ENCODE data around the gene NFASC. TPM values are rescaled to one million over a fixed set of nuclear protein-coding genes. Genes with fewer than 3 reads are reported as not detected.
A peak's percentile ranks its signal among the peaks of the same experiment; 100 is the strongest.

Gene NFASC
- total RNA-seq, 1 donor from 2014 or later: 1.6 TPM

- Histone ChIP-seq H3K4me3 (ENCODE audit: low read length in 3 of 3) (no peak overlapping the region), H3K4me1 (ENCODE audit: control insufficient read depth in 3 of 3, insufficient read depth in 3 of 3, low read length in 3 of 3) (no peaks in the 10 kb centered on the region), H3K9ac (ENCODE audit: low read depth in 1 of 3, low read length in 3 of 3) (no peak overlapping the region), H3K27me3 (ENCODE audit: control insufficient read depth in 3 of 3, insufficient read depth in 3 of 3, low read length in 3 of 3) (peaks cover 8 to 22% (median 19%) of the 10 kb centered on the region in 3 donors), H3K9me3 (ENCODE audit: control insufficient read depth in 3 of 3, low read length in 3 of 3) (no peaks in the 10 kb centered on the region), H3K36me3 (ENCODE audit: control insufficient read depth in 3 of 3, insufficient read depth in 3 of 3, low read length in 3 of 3) (no peaks in the 10 kb centered on the region), H3K27ac (ENCODE audit: low read depth, low read length) (no peak overlapping the region)
Observed at GRCh38 chr1:205038132-205038786, 167.6 kb downstream of the NFASC start.

- Histone ChIP-seq H3K36me3 (ENCODE audit: control insufficient read depth in 3 of 3, insufficient read depth in 3 of 3, low read length in 3 of 3) (no peaks in the 10 kb centered on the region), H3K9me3 (ENCODE audit: control insufficient read depth in 3 of 3, low read length in 3 of 3) (no peaks in the 10 kb centered on the region), H3K27ac (ENCODE audit: low read depth, low read length) (no peak overlapping the region), H3K27me3 (ENCODE audit: control insufficient read depth in 3 of 3, insufficient read depth in 3 of 3, low read length in 3 of 3) (peaks cover 35 to 50% (median 47%) of the 10 kb centered on the region in 3 donors), H3K4me1 (ENCODE audit: control insufficient read depth in 3 of 3, insufficient read depth in 3 of 3, low read length in 3 of 3) (no peaks in the 10 kb centered on the region), H3K4me3 (ENCODE audit: low read length in 3 of 3) (no peak overlapping the region), H3K9ac (ENCODE audit: low read depth in 1 of 3, low read length in 3 of 3) (no peak overlapping the region)
Observed at GRCh38 chr1:205041001-205041715, 170.5 kb downstream of the NFASC start.

GRCh38 chr1:205041998-205042910 lies 171.6 kb downstream of the NFASC start:
- no peak overlapping the region for H3K27ac ChIP-seq (ENCODE audit: low read depth, low read length)
- no peak overlapping the region for H3K9ac ChIP-seq (ENCODE audit: low read depth in 1 of 3, low read length in 3 of 3)
- H3K4me1 ChIP-seq (ENCODE audit: control insufficient read depth in 3 of 3, insufficient read depth in 3 of 3, low read length in 3 of 3): no peaks in the 10 kb centered on the region
- no peaks in the 10 kb centered on the region for H3K36me3 ChIP-seq (ENCODE audit: control insufficient read depth in 3 of 3, insufficient read depth in 3 of 3, low read length in 3 of 3)
- no peaks in the 10 kb centered on the region for H3K9me3 ChIP-seq (ENCODE audit: control insufficient read depth in 3 of 3, low read length in 3 of 3)
- no peak overlapping the region for H3K4me3 ChIP-seq (ENCODE audit: low read length in 3 of 3)
- peaks cover 46 to 61% (median 58%) of the 10 kb centered on the region in 3 donors for H3K27me3 ChIP-seq (ENCODE audit: control insufficient read depth in 3 of 3, insufficient read depth in 3 of 3, low read length in 3 of 3)

GRCh38 chr1:205042911-205043806 lies 172.5 kb downstream of the NFASC start, which contains the start of gene CNTN2:
TSS of gene CNTN2 (plus strand) at chr1:205043212. CDS start at chr1:205053186, 9,974 bp downstream.
- Histone ChIP-seq H3K9me3 (ENCODE audit: control insufficient read depth in 3 of 3, low read length in 3 of 3) (no peaks in the 10 kb centered on the region), H3K4me1 (ENCODE audit: control insufficient read depth in 3 of 3, insufficient read depth in 3 of 3, low read length in 3 of 3) (no peaks in the 10 kb centered on the region), H3K36me3 (ENCODE audit: control insufficient read depth in 3 of 3, insufficient read depth in 3 of 3, low read length in 3 of 3) (no peaks in the 10 kb centered on the region), H3K4me3 (ENCODE audit: low read length in 3 of 3) (no peak within 1 kb of the TSS), H3K27ac (ENCODE audit: low read depth, low read length) (no peak within 1 kb of the TSS), H3K9ac (ENCODE audit: low read depth in 1 of 3, low read length in 3 of 3) (peak within 1 kb of the TSS in 1 of 3 donors; percentile 16), H3K27me3 (ENCODE audit: control insufficient read depth in 3 of 3, insufficient read depth in 3 of 3, low read length in 3 of 3) (peaks cover 50 to 66% (median 64%) of the 10 kb centered on the region in 3 donors)

- H3K9me3 ChIP-seq (ENCODE audit: control insufficient read depth in 3 of 3, low read length in 3 of 3): no peaks in the 10 kb centered on the region
- H3K9ac ChIP-seq (ENCODE audit: low read depth in 1 of 3, low read length in 3 of 3): no peak overlapping the region
- H3K27ac ChIP-seq (ENCODE audit: low read depth, low read length): no peak overlapping the region
- peaks cover 56 to 72% (median 70%) of the 10 kb centered on the region in 3 donors for H3K27me3 ChIP-seq (ENCODE audit: control insufficient read depth in 3 of 3, insufficient read depth in 3 of 3, low read length in 3 of 3)
- no peaks in the 10 kb centered on the region for H3K4me1 ChIP-seq (ENCODE audit: control insufficient read depth in 3 of 3, insufficient read depth in 3 of 3, low read length in 3 of 3)
- H3K4me3 ChIP-seq (ENCODE audit: low read length in 3 of 3): no peak overlapping the region
- H3K36me3 ChIP-seq (ENCODE audit: control insufficient read depth in 3 of 3, insufficient read depth in 3 of 3, low read length in 3 of 3): no peaks in the 10 kb centered on the region
Observed at GRCh38 chr1:205043866-205044265, 173.2 kb downstream of the NFASC start.

- H3K4me1 ChIP-seq (ENCODE audit: control insufficient read depth in 3 of 3, insufficient read depth in 3 of 3, low read length in 3 of 3): no peaks in the 10 kb centered on the region
- no peak overlapping the region for H3K9ac ChIP-seq (ENCODE audit: low read depth in 1 of 3, low read length in 3 of 3)
- no peaks in the 10 kb centered on the region for H3K9me3 ChIP-seq (ENCODE audit: control insufficient read depth in 3 of 3, low read length in 3 of 3)
- H3K27ac ChIP-seq (ENCODE audit: low read depth, low read length): no peak overlapping the region
- H3K36me3 ChIP-seq (ENCODE audit: control insufficient read depth in 3 of 3, insufficient read depth in 3 of 3, low read length in 3 of 3): no peaks in the 10 kb centered on the region
- no peak overlapping the region for H3K4me3 ChIP-seq (ENCODE audit: low read length in 3 of 3)
- H3K27me3 ChIP-seq (ENCODE audit: control insufficient read depth in 3 of 3, insufficient read depth in 3 of 3, low read length in 3 of 3): peaks cover 57 to 81% (median 76%) of the 10 kb centered on the region in 3 donors
Observed at GRCh38 chr1:205044741-205045140, 174.1 kb downstream of the NFASC start.

GRCh38 chr1:205045146-205045545 lies 174.5 kb downstream of the NFASC start:
- H3K27me3 ChIP-seq (ENCODE audit: control insufficient read depth in 3 of 3, insufficient read depth in 3 of 3, low read length in 3 of 3): peaks cover 57 to 81% (median 76%) of the 10 kb centered on the region in 3 donors
- no peaks in the 10 kb centered on the region for H3K36me3 ChIP-seq (ENCODE audit: control insufficient read depth in 3 of 3, insufficient read depth in 3 of 3, low read length in 3 of 3)
- H3K4me3 ChIP-seq (ENCODE audit: low read length in 3 of 3): no peak overlapping the region
- no peak overlapping the region for H3K27ac ChIP-seq (ENCODE audit: low read depth, low read length)
- no peaks in the 10 kb centered on the region for H3K4me1 ChIP-seq (ENCODE audit: control insufficient read depth in 3 of 3, insufficient read depth in 3 of 3, low read length in 3 of 3)
- H3K9me3 ChIP-seq (ENCODE audit: control insufficient read depth in 3 of 3, low read length in 3 of 3): no peaks in the 10 kb centered on the region
- H3K9ac ChIP-seq (ENCODE audit: low read depth in 1 of 3, low read length in 3 of 3): no peak overlapping the region

GRCh38 chr1:205046870-205047269 lies 176.2 kb downstream of the NFASC start:
- no peaks in the 10 kb centered on the region for H3K36me3 ChIP-seq (ENCODE audit: control insufficient read depth in 3 of 3, insufficient read depth in 3 of 3, low read length in 3 of 3)
- peaks cover 55 to 68% (median 68%) of the 10 kb centered on the region in 3 donors for H3K27me3 ChIP-seq (ENCODE audit: control insufficient read depth in 3 of 3, insufficient read depth in 3 of 3, low read length in 3 of 3)
- no peak overlapping the region for H3K9ac ChIP-seq (ENCODE audit: low read depth in 1 of 3, low read length in 3 of 3)
- no peaks in the 10 kb centered on the region for H3K4me1 ChIP-seq (ENCODE audit: control insufficient read depth in 3 of 3, insufficient read depth in 3 of 3, low read length in 3 of 3)
- H3K9me3 ChIP-seq (ENCODE audit: control insufficient read depth in 3 of 3, low read length in 3 of 3): no peaks in the 10 kb centered on the region
- no peak overlapping the region for H3K4me3 ChIP-seq (ENCODE audit: low read length in 3 of 3)
- no peak overlapping the region for H3K27ac ChIP-seq (ENCODE audit: low read depth, low read length)

GRCh38 chr1:205047764-205048231 lies 177.1 kb downstream of the NFASC start:
- Histone ChIP-seq H3K4me3 (ENCODE audit: low read length in 3 of 3) (no peak overlapping the region), H3K27me3 (ENCODE audit: control insufficient read depth in 3 of 3, insufficient read depth in 3 of 3, low read length in 3 of 3) (peaks cover 50 to 70% (median 59%) of the 10 kb centered on the region in 3 donors), H3K9ac (ENCODE audit: low read depth in 1 of 3, low read length in 3 of 3) (no peak overlapping the region), H3K4me1 (ENCODE audit: control insufficient read depth in 3 of 3, insufficient read depth in 3 of 3, low read length in 3 of 3) (no peaks in the 10 kb centered on the region), H3K36me3 (ENCODE audit: control insufficient read depth in 3 of 3, insufficient read depth in 3 of 3, low read length in 3 of 3) (no peaks in the 10 kb centered on the region), H3K9me3 (ENCODE audit: control insufficient read depth in 3 of 3, low read length in 3 of 3) (no peaks in the 10 kb centered on the region), H3K27ac (ENCODE audit: low read depth, low read length) (no peak overlapping the region)

All from skeletal muscle tissue (tissue), 4 donors.